ENCODE data around the gene ZNF709. TPM values are rescaled to one million over a fixed set of nuclear protein-coding genes. Genes with fewer than 3 reads are reported as not detected.
A peak's percentile ranks its signal among the peaks of the same experiment; 100 is the strongest.
"Not testable (repeated sequence)": the region's sequence is repeated elsewhere in the genome, so short reads cannot be mapped to it uniquely, and the experiment has no call there.

ZNF709 gene
- 10 to 100 TPM in 5 of 8 experiments, 1 to 10 TPM in 2, under 1 TPM in 1; 0.46 to 16.3 (median 12.3) TPM for total RNA-seq

DNA sequence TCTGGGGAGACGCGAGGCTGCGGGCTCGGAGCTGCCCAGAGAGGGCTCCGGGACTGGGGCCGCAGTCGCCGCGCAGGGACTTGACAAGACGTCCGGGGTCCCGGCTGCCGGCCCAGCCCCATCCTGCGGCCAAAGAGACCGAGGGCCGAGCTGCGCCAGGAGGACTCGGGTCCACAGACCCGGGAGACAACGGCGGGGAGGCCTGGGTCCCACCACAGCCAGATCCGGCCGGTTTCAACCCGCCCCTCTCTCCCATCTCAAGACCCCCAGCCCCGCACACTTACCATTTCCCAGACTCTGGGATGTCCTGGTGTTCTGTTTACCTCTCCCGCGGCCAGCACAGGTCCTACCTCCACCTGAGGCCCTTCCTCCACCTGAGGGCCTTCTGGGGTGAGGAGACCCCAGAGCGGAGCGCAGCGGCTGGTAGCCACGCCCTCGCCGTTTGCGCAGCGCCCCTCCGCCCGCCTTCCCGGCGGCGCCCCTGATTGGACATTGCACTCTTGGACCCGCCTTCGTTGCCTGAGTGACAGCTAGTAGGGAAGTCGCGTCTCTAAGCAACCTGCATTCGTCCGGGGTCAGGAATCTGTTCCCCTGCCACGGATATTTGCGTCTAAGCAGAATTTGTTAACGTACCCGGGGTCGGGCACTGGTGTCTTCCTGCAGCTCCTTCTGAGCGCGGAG, at the start of gene ZNF709:
Gene ZNF709 (minus strand): TSS at position 446 of the 681 bp plus-strand sequence. CDS start 159 bp downstream, at position 287.
- peak within 1 kb of the TSS; percentile 69 to 89 for H3K27ac ChIP-seq
- ATAC-seq (replicated peaks in 6 of 8): peak; percentile 92 to 98 (median 97)
- WGBS, 10 experiments: 10 to 32% methylated on average over 4 to 10 of the region's 53 CpGs; no CpG with 5 or more reads in 8 of the 10 experiments
- peaks cover 9 to 16% of the 10 kb centered on the region in 2 donors for H3K4me1 ChIP-seq (replicated peaks in 1 of 2)
- in situ Hi-C loops (cut with MboI; ENCODE audit: low pct_unique_long_range_greater_than_20kb in 2 of 9, low sequenced_read_pairs in 9 of 9, unreplicated experiment in 9 of 9): no loop called here
- H3K4me3 ChIP-seq: peak within 1 kb of the TSS; percentile 72 to 99 (median 84)

DNA sequence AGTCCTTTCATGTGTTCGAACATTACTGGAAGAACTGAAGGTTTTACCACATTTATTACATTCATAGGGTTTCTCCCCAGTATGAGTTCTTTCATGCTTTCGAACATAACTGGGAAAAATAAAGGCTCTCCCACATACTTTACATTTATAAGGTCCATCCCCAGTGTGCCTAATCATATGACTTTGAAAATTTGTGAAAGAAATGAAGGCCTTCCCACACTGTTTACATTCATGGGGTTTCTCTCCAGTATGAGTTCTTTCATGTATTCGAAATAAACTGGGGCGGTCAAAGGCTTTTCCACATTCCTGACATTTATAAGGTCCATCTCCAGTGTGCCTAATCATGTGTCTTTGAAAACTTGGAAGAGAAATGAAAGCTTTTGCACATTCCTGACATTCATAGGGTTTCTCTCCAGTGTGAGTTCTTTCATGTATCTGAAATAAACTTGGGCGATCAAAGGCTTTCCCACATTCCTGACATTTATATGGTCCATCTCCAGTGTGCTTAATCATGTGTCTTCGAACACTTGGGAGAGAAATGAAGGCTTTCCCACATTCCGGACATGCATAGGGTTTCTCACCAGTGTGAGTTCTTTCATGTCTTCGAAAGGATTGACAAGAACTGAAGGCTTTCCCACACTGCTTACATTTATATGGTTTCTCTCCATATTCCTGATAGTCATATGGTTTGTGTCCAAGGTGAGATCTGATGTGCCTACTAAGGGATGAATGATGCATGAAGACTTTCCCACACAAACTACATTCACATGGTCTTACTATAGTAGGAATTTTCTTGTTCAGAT, 42.6 kb upstream of the ZNF709 start:
- Histone ChIP-seq H3K4me3 (no peak overlapping the region), H3K4me1 (replicated peaks in 1 of 2) (no peaks in the 10 kb centered on the region), H3K27ac (no peak overlapping the region)
- WGBS, 10 experiments: 93 to 100% (median 99%) methylated on average over 3 to 8 of the region's 8 CpGs
- in situ Hi-C loops (cut with MboI; ENCODE audit: low pct_unique_long_range_greater_than_20kb in 2 of 9, low sequenced_read_pairs in 9 of 9, unreplicated experiment in 9 of 9): no loop called here
- ATAC-seq (replicated peaks in 6 of 8): no peak

DNA sequence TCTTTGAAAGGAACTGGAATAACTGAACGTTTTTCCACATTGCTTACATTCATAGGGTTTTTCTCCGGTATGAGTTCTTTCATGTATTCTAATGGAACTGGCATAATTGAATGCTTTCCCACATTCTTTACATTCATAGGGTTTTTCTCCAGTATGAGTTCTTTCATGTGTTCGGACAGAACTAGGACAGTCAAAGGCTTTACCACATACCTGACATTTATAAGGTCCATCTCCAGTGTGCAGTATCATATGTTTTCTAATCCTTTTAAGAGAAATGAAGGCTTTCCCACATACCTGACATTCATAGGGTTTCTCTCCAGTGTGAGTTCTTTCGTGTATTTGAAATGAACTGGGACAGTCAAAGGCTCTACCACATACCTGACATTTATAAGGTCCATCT, 41.9 kb upstream of the ZNF709 start:
- WGBS, 10 experiments: 87 to 100% (median 94%) methylated on average over 2 to 4 of the region's 4 CpGs
- Histone ChIP-seq H3K4me3 (no peak overlapping the region), H3K27ac (no peak overlapping the region), H3K4me1 (replicated peaks in 1 of 2) (no peaks in the 10 kb centered on the region)
- ATAC-seq (replicated peaks in 6 of 8): no peak
- in situ Hi-C loops (cut with MboI; ENCODE audit: low pct_unique_long_range_greater_than_20kb in 2 of 9, low sequenced_read_pairs in 9 of 9, unreplicated experiment in 9 of 9): no loop called here

DNA sequence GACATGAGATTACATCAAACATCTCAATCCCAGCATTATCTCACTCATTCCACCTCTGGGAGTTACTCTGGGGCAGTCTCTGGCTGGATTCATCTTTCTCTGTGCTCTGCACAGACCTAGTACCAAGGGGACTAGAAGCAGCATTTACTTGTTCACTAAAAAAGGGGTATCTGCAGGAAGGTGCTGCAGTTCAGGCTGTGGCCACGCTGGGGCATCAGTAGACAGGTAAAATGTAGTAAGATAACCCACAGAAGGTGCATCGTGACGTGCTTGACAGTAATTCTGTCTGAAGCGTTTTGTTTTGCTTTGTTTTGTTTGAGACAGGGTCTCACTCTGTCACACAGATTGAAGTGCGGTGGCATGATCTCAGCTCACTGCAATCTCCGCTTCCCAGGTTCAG, 37.4 kb upstream of the ZNF709 start:
- Histone ChIP-seq H3K27ac (no peak overlapping the region), H3K4me1 (replicated peaks in 1 of 2) (no peaks in the 10 kb centered on the region), H3K4me3 (no peak overlapping the region)
- in situ Hi-C loops (cut with MboI; ENCODE audit: low pct_unique_long_range_greater_than_20kb in 2 of 9, low sequenced_read_pairs in 9 of 9, unreplicated experiment in 9 of 9): no loop called here
- ATAC-seq (replicated peaks in 6 of 8): no peak
- 40 to 95% (median 89%) methylated on average over 1 to 5 of the region's 6 CpGs; no CpG with 5 or more reads in 3 of the 10 experiments for WGBS, 10 experiments

DNA sequence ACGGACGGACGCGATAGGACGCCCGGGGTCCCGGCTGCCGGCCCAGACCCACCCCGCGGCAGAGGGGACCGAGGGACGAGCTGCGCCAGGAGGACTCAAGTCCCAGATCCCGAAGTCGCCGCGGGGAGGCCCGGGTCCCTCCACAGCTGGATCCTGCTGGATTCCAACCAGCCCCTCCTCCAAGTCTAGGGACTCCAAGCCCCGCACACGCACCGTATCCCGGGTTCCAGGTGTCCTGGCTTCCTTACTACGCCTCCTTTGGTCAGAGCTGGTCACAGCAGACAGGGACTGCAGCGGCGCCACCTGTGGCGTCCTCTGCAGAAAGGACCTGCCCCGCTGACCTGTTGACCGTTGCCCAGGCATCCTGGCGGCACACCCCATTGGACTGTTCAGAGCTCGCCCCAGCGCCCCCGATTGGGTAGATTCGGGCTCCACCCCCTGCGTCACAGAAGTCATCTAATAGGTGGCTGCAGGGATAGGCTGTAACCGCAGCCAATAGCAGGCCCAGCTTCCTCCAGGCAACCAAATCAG, 29.0 kb upstream of the ZNF709 start:
- peak in 1 of 8 experiments; percentile 35 for ATAC-seq (replicated peaks in 6 of 8)
- Histone ChIP-seq H3K4me3 (no peak overlapping the region), H3K4me1 (replicated peaks in 1 of 2) (no peaks in the 10 kb centered on the region), H3K27ac (no peak overlapping the region)
- in situ Hi-C loops (cut with MboI; ENCODE audit: low pct_unique_long_range_greater_than_20kb in 2 of 9, low sequenced_read_pairs in 9 of 9, unreplicated experiment in 9 of 9): no loop called here
- WGBS, 10 experiments: 80 to 100% methylated on average over 2 to 3 of the region's 35 CpGs; no CpG with 5 or more reads in 8 of the 10 experiments

DNA sequence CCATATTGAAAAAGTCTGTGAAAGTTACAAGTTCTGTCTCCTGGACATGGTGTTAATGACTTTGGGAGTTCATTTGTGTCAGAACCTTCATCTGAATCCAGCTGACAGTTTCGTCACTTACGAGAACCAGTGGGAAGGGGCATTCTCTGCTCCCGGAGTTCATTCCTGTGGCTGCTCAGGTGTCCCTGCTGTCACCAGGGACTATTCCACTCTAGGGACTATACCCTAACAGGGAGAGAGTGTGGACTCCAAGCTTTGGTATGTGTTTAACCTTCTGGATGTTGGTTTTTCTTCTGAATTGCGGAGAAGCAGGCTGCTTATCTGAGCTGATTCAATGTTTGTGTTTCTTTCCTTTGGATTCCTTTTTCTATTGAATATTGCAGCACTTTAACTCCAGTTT, 12.4 kb upstream of the ZNF709 start:
- ATAC-seq (replicated peaks in 6 of 8): peak in 1 of 8 experiments; percentile 14
- H3K4me3 ChIP-seq: no peak overlapping the region
- no peak overlapping the region for H3K27ac ChIP-seq
- 50 to 100% (median 93%) methylated on average over 1 to 4 of the region's 4 CpGs; no CpG with 5 or more reads in 3 of the 10 experiments for WGBS, 10 experiments
- in situ Hi-C loops (cut with MboI; ENCODE audit: low pct_unique_long_range_greater_than_20kb in 2 of 9, low sequenced_read_pairs in 9 of 9, unreplicated experiment in 9 of 9): no loop called here
- peaks cover 3 to 4% of the 10 kb centered on the region in 2 donors for H3K4me1 ChIP-seq (replicated peaks in 1 of 2)

DNA sequence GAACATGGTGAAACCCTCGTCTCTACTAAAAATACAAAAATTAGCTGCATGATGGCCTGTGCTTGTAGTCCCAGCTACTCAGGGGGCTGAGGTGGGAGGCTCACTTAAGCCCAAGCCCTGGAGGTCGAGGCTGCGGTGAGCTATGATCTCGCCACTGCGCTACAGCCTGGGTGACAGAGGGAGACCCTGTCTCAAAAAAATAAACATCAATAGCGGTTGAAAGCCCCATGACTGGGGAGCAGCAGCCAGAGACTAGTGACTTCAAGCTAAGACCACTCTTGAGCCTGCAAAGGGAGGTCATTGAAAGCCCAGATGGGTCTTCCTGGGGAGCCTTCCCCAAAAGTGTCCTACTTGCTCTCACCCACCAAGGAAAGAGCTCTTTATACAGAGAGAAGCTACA, 11.9 kb upstream of the ZNF709 start:
- no peak overlapping the region for H3K4me3 ChIP-seq
- ATAC-seq (replicated peaks in 6 of 8): no peak
- in situ Hi-C loops (cut with MboI; ENCODE audit: low pct_unique_long_range_greater_than_20kb in 2 of 9, low sequenced_read_pairs in 9 of 9, unreplicated experiment in 9 of 9): no loop called here

DNA sequence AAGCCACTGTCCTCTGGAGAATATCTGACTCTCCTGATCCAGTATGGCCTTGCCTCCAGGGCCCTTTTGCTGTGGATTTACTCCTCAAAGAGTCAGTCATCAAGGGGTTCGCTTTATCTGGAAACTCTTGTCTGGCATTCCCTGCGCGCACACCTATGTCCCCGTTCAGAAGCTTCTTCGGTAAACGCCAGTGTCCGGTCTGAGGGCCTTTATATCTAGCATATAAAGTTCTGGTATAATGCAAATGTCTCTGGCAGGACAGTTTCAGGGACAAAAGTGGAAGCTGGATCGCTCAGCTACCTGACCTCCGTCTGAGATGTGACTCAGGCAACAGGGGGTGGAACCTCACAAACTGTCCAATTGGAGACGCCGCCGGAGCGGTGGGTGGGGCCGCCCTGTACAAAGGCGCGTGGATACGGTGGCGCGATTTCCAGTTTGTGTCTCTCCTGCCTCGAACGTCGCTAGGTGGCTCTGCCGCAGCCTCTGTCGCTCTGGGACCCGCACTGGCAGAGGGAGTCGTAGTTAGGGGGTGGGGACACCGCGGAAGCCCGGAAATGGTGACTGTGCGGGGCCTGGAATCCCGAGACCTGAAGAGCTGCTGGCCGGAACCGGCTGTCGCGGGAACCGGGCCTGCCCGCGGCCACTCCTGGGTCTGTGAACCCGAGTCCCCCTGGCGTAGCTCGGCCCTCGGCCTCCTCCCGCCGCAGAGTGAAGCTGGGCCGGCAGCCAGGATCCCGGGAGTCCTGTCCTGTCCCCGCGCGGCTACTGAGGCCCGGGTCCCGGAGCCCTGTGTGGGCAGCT, 10.6 kb upstream of the ZNF709 start:
- WGBS, 10 experiments: 2 to 86% (median 8%) methylated on average over 1 to 17 of the region's 51 CpGs; no CpG with 5 or more reads in 3 of the 10 experiments
- Histone ChIP-seq H3K27ac (peak overlapping the region; percentile 90 to 94), H3K4me3 (peak overlapping the region; percentile 39 to 54 (median 51)), H3K4me1 (replicated peaks in 1 of 2) (peaks cover 0 to 3% of the 10 kb centered on the region in 2 donors)
- ATAC-seq (replicated peaks in 6 of 8): peak; percentile 96 to 99 (median 98)
- in situ Hi-C loops (cut with MboI; ENCODE audit: low pct_unique_long_range_greater_than_20kb in 2 of 9, low sequenced_read_pairs in 9 of 9, unreplicated experiment in 9 of 9): no loop called here

More for the DNA sequence above, 11.9 kb upstream of the ZNF709 start:
- peaks cover 3 to 4% of the 10 kb centered on the region in 2 donors for H3K4me1 ChIP-seq (replicated peaks in 1 of 2)
- 68 to 92% (median 82%) methylated on average over 1 to 6 of the region's 6 CpGs; no CpG with 5 or more reads in 6 of the 10 experiments for WGBS, 10 experiments
- H3K27ac ChIP-seq: no peak overlapping the region

DNA sequence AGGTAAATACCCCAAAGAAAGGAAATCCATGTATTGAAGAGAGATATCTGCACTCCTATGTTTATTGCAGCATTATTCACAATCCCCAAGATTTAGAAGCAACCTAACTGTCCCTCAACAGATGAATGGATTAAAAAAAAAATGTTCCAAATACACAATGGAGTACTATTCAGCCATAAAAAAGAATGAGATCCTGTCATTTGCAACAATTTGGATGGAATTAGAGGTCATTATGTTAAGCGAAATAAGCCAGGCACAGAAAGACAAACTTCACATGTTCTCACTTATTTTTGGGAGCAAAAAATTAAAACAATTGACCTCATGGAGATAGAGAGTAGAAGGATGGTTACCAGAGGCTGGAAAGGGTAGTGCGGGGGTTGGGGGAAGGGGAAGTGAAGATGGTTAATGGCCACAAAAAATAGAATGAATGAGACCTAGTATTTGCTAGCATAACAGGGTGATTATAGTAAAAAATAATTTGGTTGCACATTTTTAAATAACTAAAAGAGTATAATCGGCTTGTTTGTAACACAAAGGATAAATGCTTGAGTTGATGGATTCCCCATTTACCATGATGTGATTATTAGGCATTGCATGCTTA, 9.7 kb upstream of the ZNF709 start:
- Histone ChIP-seq H3K4me1 (replicated peaks in 1 of 2) (peaks cover 0 to 3% of the 10 kb centered on the region in 2 donors), H3K27ac (no peak overlapping the region), H3K4me3 (no peak overlapping the region)
- in situ Hi-C loops (cut with MboI; ENCODE audit: low pct_unique_long_range_greater_than_20kb in 2 of 9, low sequenced_read_pairs in 9 of 9, unreplicated experiment in 9 of 9): no loop called here
- 82 to 100% (median 98%) methylated on average over 1 to 3 of the region's 3 CpGs for WGBS, 10 experiments
- ATAC-seq (replicated peaks in 6 of 8): no peak

DNA sequence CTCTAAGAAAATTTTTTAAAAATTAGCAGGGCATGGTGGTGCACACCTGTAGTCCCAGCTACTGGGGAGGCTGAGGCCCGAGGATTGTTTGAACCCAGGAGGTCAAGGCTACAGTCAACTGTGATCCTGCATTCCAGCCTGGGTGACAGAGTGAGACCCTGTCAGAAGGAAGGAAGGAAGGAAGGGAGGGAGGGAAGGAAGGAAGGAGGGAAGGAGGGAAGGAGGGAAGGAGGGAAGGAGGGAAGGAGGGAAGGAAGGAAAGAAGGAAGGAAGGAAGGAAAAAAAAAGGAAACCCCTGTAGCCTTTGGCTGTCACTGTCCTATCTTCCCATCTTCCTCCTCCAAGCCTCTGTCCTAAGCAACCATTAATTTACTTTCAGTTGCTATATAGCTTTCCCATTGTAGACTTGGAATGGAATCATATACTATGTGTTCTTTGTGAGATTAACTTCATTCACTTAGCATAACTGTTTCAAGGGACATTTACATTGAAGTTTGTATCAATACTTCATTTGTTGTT, 1.7 kb upstream of the ZNF709 start:
- H3K4me3 ChIP-seq; H3K27ac ChIP-seq; in situ Hi-C loops (cut with MboI; ENCODE audit: low pct_unique_long_range_greater_than_20kb in 2 of 9, low sequenced_read_pairs in 9 of 9, unreplicated experiment in 9 of 9); ATAC-seq (replicated peaks in 6 of 8): not testable (repeated sequence)
- peaks cover 9 to 16% of the 10 kb centered on the region in 2 donors for H3K4me1 ChIP-seq (replicated peaks in 1 of 2)
- WGBS, 10 experiments: 43% methylated on average over 1 of the region's 1 CpG; no CpG with 5 or more reads in 9 of the 10 experiments

DNA sequence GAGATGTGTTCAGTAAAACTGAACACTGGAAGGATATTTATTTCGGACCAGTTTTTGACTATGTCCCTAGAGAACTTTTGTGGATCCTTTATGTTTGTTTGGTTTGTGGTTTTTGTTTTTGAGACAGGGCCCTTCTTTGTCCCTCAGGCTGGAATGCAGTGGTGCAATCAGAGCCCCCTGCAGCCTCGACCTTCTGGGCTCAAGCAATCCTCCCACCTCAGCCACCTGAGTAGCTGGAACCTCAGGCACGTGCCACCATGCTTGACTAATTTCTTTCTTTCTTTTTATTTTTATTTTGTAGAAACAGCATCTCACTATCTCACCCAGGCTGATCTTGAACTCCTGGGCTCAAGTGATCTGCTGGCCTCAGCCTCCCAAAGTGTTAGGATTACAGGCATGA, 955 bp upstream of the ZNF709 start:
- no peak for ATAC-seq (replicated peaks in 6 of 8)
- in situ Hi-C loops (cut with MboI; ENCODE audit: low pct_unique_long_range_greater_than_20kb in 2 of 9, low sequenced_read_pairs in 9 of 9, unreplicated experiment in 9 of 9): no loop called here
- Histone ChIP-seq H3K27ac (peak overlapping the region; percentile 69 to 89), H3K4me1 (replicated peaks in 1 of 2) (peaks cover 9 to 16% of the 10 kb centered on the region in 2 donors), H3K4me3 (no peak overlapping the region)
- WGBS, 10 experiments: 14 to 100% (median 71%) methylated on average over 1 to 3 of the region's 3 CpGs; no CpG with 5 or more reads in 4 of the 10 experiments

DNA sequence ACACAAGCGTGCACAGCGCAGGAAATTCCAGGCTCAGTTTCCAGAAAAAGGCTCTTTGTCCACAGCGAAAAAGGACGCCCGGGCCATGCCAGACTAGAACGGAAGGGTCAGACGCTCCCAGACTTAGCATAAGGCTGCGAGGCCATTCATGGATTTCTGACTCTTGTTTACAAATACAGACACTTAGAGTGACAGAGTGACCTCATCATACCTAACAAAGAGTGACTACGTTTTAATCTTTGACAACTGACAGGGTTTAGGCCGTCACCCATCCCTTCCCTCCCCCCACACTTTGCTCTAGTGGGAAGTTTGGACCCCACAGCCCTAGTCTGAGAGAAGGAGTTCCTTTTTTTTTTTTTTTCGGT, 418 bp upstream of the ZNF709 start:
- H3K4me3 ChIP-seq: peak overlapping the region; percentile 72 to 99 (median 84)
- ATAC-seq (replicated peaks in 6 of 8): peak; percentile 40 to 71 (median 54)
- in situ Hi-C loops (cut with MboI; ENCODE audit: low pct_unique_long_range_greater_than_20kb in 2 of 9, low sequenced_read_pairs in 9 of 9, unreplicated experiment in 9 of 9): no loop called here
- WGBS, 10 experiments: 0 to 20% (median 0%) methylated on average over 1 to 5 of the region's 11 CpGs; no CpG with 5 or more reads in 3 of the 10 experiments
- peak overlapping the region; percentile 69 to 89 for H3K27ac ChIP-seq
- H3K4me1 ChIP-seq (replicated peaks in 1 of 2): peaks cover 9 to 16% of the 10 kb centered on the region in 2 donors

Data from motor neuron (in vitro differentiated cells).